Posterior cingulate gyrus (tissue), 11 donors: ENCODE measurements around the gene CIB2.
"Not testable (repeated sequence)": the region's sequence is repeated elsewhere in the genome, so short reads cannot be mapped to it uniquely, and the experiment has no call there.

Experiments
- DNase-seq, 10 donors: peaks; one replicate each; pipeline versions ENCODE4 v3.0.0 to v3.0.0-alpha.2; 2020 to 2021; ENCODE audit warnings: mixed read lengths in 3 of 10
- intact Hi-C: fragments of 100-400 bp; cut with DNase I; formaldehyde crosslinking; loops from one replicate; pipeline ENCODE4 v1.15.1; 2023

CIB2 gene

GRCh38 chr15:78131295-78132061 is at the start of gene CIB2:
CIB2 (minus strand) TSS chr15:78131445; CDS start chr15:78131215, 230 bp downstream.
- intact Hi-C loops, result loop anchor here (5.0 kb wide), 2 partner anchors 46 to 111 kb away; no protein-coding TSS in a partner anchor
- DNase-seq, result peak; percentile 27 to 94 (median 53)

- intact Hi-C loops, result loop anchor here (5.0 kb wide), 1 partner anchor 48 kb away; the partner anchor contains the start of gene CIB2
- DNase-seq, result no peak
These were observed 48.7 kb upstream of the CIB2 start for GRCh38 chr15:78179906-78180305.

GRCh38 chr15:78179286-78179840 is 48.1 kb upstream of the CIB2 start:
- no peak for DNase-seq
- intact Hi-C loops, result loop anchor here (5.0 kb wide), 1 partner anchor 47 kb away; the partner anchor contains the start of gene CIB2

- DNase-seq, result no peak
- intact Hi-C loops, result loop anchor here (5.0 kb wide), 1 partner anchor 46 kb away; the partner anchor contains the start of gene CIB2
These were observed 46.8 kb upstream of the CIB2 start for GRCh38 chr15:78178064-78178463.

- DNase-seq, result peak in 7 of 10 donors; percentile 36 to 92 (median 72)
- intact Hi-C loops, result loop anchor here (1.0 to 5.0 kb wide), 2 partner anchors 45 to 64 kb away; partner anchors contain the start of gene CIB2
These were observed 46.2 kb upstream of the CIB2 start for GRCh38 chr15:78177447-78177873.

GRCh38 chr15:78175330-78175729 is 44.1 kb upstream of the CIB2 start:
- intact Hi-C loops, result loop anchor here (5.0 kb wide), 1 partner anchor 43 kb away; the partner anchor contains the start of gene CIB2
- no peak for DNase-seq

GRCh38 chr15:78174401-78174800 is 43.2 kb upstream of the CIB2 start:
- intact Hi-C loops, result no loop called here
- DNase-seq, result no peak

- intact Hi-C loops, result no loop called here
- no peak for DNase-seq
These were observed 40.7 kb upstream of the CIB2 start for GRCh38 chr15:78171864-78172472.

GRCh38 chr15:78170848-78171773 is 39.9 kb upstream of the CIB2 start:
- intact Hi-C loops, result no loop called here
- DNase-seq, result no peak

- intact Hi-C loops, result no loop called here
These were observed 37.4 kb upstream of the CIB2 start for GRCh38 chr15:78168608-78169007.

GRCh38 chr15:78167227-78167888 is 36.1 kb upstream of the CIB2 start:
- intact Hi-C loops, result no loop called here
- DNase-seq, result no peak

More at GRCh38 chr15:78168608-78169007, 37.4 kb upstream of the CIB2 start:
- DNase-seq, result no peak

GRCh38 chr15:78164010-78164409 is 32.8 kb upstream of the CIB2 start:
- no peak for DNase-seq

GRCh38 chr15:78162038-78162437 is 30.8 kb upstream of the CIB2 start:
- peak in 5 of 10 donors; percentile 44 to 84 (median 50) for DNase-seq
- intact Hi-C loops, result no loop called here

More at GRCh38 chr15:78164010-78164409, 32.8 kb upstream of the CIB2 start:
- intact Hi-C loops, result no loop called here

- intact Hi-C loops, result no loop called here
- no peak for DNase-seq
These were observed 28.1 kb upstream of the CIB2 start for GRCh38 chr15:78159395-78159794.

- no peak for DNase-seq
- intact Hi-C loops, result no loop called here
These were observed 26.0 kb upstream of the CIB2 start for GRCh38 chr15:78157203-78157602.

- no peak for DNase-seq
These were observed 25.4 kb upstream of the CIB2 start for GRCh38 chr15:78156653-78157052.

GRCh38 chr15:78155355-78155939 is 24.2 kb upstream of the CIB2 start:
- intact Hi-C loops, result no loop called here
- DNase-seq, result no peak

More at GRCh38 chr15:78156653-78157052, 25.4 kb upstream of the CIB2 start:
- intact Hi-C loops, result no loop called here

- DNase-seq, result no peak
- intact Hi-C loops, result no loop called here
These were observed 23.7 kb upstream of the CIB2 start for GRCh38 chr15:78154955-78155354.

- intact Hi-C loops, DNase-seq: not testable (repeated sequence)
These were observed 19.8 kb upstream of the CIB2 start for GRCh38 chr15:78151075-78151474.
